Measurements from ENCODE around the gene ZBED4.

Gene ZBED4

DNA sequence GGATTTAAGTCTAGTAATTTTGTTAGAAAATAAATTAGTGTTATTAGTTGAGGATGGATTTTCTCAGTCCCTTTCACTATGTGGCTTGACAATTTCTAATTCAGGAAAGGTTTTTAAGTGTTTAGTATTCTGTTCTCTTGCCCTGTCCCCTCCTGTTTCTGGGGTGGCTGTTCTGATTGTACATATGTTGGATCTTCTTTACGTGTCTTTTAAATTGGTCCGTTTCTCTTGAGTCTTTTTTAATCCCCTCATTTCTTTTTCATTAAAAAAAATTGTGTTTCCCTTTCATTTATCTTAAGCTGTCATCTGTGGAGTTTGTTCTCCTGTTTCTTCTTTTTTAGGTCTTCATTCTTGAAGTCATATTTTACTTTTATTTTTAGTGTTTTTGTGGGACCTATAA is 12.5 kb downstream of the ZBED4 start:
- DNase-seq (ENCODE audit: insufficient read length, low spot score) (no peak), FAIRE-seq (no peak)
- TF ChIP-seq POU2F2 (IDR thresholded peaks at IDR 0.05; ENCODE audit: low read depth, low read length) (no peak), PAX5 (IDR thresholded peaks at IDR 0.05; ENCODE audit: insufficient read depth, low read length, severe bottlenecking) (no peak), POLR2A (IDR thresholded peaks at IDR 0.05; ENCODE audit: low read depth, low read length) (no peak), POLR2AphosphoS5 (IDR thresholded peaks at IDR 0.05; ENCODE audit: low read depth, low read length) (no peak), SPI1 (IDR thresholded peaks at IDR 0.05; ENCODE audit: low read depth, low read length) (no peak), TAF1 (IDR thresholded peaks at IDR 0.05; ENCODE audit: low read depth, low read length) (no peak)

DNA sequence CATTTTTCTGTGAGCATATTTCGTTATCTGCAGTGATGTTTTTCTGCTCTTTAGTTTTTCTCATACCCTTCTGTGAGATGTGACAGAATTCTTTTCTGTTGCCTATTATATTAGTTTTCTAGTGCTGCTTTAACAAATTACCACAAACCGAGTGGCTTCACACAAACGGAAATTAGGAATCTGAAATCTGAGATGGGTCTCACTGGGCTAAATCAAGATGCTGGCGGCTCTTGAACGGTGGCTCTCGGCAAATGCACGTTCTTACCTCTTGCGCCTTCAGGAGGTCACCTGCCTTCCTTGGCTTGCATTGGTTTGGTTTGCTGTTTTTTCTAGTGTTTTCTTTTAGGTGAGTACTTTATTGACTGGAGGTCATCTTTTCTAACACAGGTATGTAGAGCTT is 13.0 kb downstream of the ZBED4 start:
- DNase-seq (ENCODE audit: insufficient read length, low spot score) (no peak), FAIRE-seq (no peak)
- TF ChIP-seq PAX5 (IDR thresholded peaks at IDR 0.05; ENCODE audit: insufficient read depth, low read length, severe bottlenecking) (no peak), POU2F2 (IDR thresholded peaks at IDR 0.05; ENCODE audit: low read depth, low read length) (no peak), SPI1 (IDR thresholded peaks at IDR 0.05; ENCODE audit: low read depth, low read length) (no peak), TAF1 (IDR thresholded peaks at IDR 0.05; ENCODE audit: low read depth, low read length) (no peak), POLR2A (IDR thresholded peaks at IDR 0.05; ENCODE audit: low read depth, low read length) (no peak), POLR2AphosphoS5 (IDR thresholded peaks at IDR 0.05; ENCODE audit: low read depth, low read length) (no peak)

DNA sequence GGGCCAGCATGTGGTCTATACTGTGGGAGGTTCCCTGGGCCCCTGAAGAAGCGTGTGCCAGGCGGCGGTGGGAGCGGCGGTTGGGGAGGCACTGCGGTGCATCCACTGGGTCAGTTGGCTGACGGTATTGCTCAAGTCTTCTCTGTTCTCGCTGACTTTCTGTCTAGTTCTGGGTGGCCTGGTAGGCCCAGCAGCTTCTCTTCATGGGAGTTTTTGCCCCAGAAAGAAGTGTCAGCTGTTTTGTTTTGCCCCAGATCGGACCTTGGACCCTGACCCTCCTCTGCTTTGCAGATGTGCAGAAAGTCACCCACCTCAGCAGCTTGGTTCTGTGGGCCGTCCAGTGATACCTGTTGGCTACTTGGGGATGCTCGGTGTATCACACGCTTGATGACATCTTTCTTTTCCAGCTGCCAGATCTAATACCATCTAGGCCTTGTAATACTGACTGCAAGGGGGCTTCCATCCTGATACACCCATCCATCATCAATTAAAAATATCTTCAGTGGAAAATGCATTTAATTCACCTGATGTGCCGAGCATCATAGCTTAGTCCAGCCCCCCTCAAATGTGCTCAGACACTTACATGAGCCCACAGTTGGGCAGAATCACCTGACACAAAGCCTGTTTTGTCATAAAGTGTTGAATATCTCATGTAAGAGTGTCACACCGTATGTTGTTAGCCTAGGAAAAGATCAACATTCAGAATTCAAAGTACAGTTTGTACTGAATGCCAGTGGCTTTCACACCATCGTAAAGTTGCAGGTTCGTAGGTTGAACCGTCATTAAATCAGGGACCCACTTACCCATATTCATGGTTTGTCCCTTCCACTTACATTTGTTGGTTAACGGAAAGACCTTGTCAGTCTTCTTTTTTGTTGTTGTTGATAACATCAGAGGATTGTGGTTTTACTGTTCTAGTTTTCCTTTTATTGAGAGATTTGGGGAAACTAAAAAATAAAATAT is 13.9 kb downstream of the ZBED4 start:
- DNase-seq (ENCODE audit: insufficient read length, low spot score): no peak
- no peak for FAIRE-seq
- TF ChIP-seq PAX5 (IDR thresholded peaks at IDR 0.05; ENCODE audit: insufficient read depth, low read length, severe bottlenecking): no peak
- TF ChIP-seq TAF1 (IDR thresholded peaks at IDR 0.05; ENCODE audit: low read depth, low read length): no peak
- no peak for TF ChIP-seq POU2F2 (IDR thresholded peaks at IDR 0.05; ENCODE audit: low read depth, low read length)
- TF ChIP-seq POLR2AphosphoS5 (IDR thresholded peaks at IDR 0.05; ENCODE audit: low read depth, low read length): no peak
- TF ChIP-seq SPI1 (IDR thresholded peaks at IDR 0.05; ENCODE audit: low read depth, low read length): no peak
- TF ChIP-seq POLR2A (IDR thresholded peaks at IDR 0.05; ENCODE audit: low read depth, low read length): no peak

DNA sequence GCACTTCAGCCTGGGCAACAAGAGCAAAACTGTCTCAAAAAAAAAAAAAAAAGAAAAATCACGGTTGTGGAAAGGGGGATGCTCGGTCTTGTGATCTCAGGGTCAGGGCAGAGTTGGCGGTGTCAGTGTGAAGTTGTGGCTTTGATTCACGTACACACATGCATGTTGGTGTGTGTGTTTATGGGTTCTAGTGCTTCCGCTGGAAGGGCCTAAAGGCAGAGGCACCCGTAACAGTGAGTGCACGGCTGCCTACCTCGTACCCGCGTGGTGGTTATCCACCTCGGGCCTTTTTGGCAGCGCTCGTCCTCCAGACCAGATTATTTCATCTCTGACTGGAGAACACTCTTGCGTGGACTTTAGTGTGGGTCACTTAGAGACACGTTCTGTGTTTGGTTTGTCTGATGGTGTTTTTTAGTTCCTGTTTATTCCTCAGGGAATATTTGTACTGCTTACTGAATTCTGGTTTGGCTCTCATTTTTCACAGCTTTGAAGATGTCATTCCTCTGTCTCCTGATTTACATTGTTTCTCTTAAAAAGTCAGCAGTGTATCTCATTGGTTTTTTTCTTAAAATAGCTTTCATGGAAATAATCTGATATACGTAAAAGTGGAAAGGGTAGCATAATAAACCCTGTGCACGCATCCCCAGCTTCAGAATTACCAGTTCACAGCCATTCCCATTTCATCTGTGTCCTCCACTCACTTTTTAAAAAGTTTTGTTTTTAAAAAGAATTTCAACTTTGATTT is 15.6 kb downstream of the ZBED4 start:
- TF ChIP-seq PAX5 (IDR thresholded peaks at IDR 0.05; ENCODE audit: insufficient read depth, low read length, severe bottlenecking) (no peak), SPI1 (IDR thresholded peaks at IDR 0.05; ENCODE audit: low read depth, low read length) (no peak), POLR2AphosphoS5 (IDR thresholded peaks at IDR 0.05; ENCODE audit: low read depth, low read length) (no peak), POU2F2 (IDR thresholded peaks at IDR 0.05; ENCODE audit: low read depth, low read length) (no peak)
- DNase-seq (ENCODE audit: insufficient read length, low spot score) (no peak), FAIRE-seq (no peak)

DNA sequence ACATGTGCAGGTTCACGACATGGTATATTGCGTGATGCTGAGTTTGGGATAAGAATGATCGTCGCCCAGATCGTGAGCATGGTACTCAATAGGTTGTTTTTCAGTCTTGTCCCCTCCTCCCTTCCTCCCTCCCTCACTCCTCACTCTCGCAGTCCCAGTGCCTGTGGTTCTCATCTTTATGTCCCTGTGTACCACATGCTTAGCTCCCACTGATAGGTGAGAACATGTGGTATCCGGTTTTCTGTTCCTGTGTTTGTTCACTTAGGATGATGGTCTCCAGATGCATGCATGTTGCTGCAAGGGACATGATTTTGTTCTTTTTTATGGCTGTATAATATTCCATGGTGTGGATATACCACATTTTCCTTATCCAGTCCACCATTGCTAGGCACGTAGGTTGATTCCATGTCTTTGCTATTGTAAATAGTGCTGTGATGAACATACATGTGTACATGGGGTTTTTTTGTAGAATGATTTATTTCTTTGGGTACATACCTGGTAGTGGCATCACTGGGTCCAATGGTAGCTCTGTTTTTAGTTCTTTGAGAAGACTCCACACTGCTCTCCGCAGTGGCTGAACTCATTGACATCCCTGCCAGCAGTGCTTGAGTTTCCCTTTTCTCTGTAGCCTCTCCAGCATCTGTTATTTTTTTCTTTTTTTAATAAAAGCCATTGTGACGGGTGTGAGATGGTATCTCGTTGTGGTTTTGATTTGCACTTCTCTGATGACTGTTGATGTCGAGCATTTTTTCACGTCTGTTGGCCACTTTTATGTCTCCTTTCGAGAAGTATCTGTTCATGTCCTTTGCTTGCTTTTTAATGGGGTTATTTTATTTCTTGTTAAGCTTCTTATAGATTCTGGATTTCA is 16.4 kb downstream of the ZBED4 start:
- DNase-seq (ENCODE audit: insufficient read length, low spot score) (no peak), FAIRE-seq (peak; percentile 33)
- TF ChIP-seq TAF1 (IDR thresholded peaks at IDR 0.05; ENCODE audit: low read depth, low read length): no peak
- no peak for TF ChIP-seq SPI1 (IDR thresholded peaks at IDR 0.05; ENCODE audit: low read depth, low read length)
- no peak for TF ChIP-seq PAX5 (IDR thresholded peaks at IDR 0.05; ENCODE audit: insufficient read depth, low read length, severe bottlenecking)
- no peak for TF ChIP-seq POLR2AphosphoS5 (IDR thresholded peaks at IDR 0.05; ENCODE audit: low read depth, low read length)
- TF ChIP-seq POU2F2 (IDR thresholded peaks at IDR 0.05; ENCODE audit: low read depth, low read length): no peak
- no peak for TF ChIP-seq POLR2A (IDR thresholded peaks at IDR 0.05; ENCODE audit: low read depth, low read length)

DNA sequence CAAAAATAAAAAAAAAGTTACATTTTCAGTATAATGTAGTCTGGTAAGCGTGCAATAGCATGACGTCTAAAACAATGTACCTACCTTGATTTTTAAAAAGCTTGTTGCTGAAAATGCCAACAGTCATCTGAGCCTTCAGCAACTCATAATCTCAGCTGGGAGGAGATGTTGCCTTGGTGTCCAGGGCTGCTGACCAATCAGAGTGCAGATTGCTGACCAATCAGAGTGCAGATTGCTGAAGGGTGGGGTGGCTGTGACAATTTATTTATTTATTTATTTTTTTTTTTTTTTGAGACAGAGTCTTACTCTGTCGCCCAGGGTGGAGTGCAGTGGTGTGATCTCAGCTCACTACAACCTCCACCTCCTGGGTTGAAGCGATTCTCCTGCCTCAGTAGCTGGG is 17.8 kb downstream of the ZBED4 start:
- TF ChIP-seq POLR2A (IDR thresholded peaks at IDR 0.05; ENCODE audit: low read depth, low read length) (no peak), POU2F2 (IDR thresholded peaks at IDR 0.05; ENCODE audit: low read depth, low read length) (no peak), PAX5 (IDR thresholded peaks at IDR 0.05; ENCODE audit: insufficient read depth, low read length, severe bottlenecking) (no peak), POLR2AphosphoS5 (IDR thresholded peaks at IDR 0.05; ENCODE audit: low read depth, low read length) (no peak), SPI1 (IDR thresholded peaks at IDR 0.05; ENCODE audit: low read depth, low read length) (no peak)
- DNase-seq (ENCODE audit: insufficient read length, low spot score) (no peak), FAIRE-seq (no peak)

DNA sequence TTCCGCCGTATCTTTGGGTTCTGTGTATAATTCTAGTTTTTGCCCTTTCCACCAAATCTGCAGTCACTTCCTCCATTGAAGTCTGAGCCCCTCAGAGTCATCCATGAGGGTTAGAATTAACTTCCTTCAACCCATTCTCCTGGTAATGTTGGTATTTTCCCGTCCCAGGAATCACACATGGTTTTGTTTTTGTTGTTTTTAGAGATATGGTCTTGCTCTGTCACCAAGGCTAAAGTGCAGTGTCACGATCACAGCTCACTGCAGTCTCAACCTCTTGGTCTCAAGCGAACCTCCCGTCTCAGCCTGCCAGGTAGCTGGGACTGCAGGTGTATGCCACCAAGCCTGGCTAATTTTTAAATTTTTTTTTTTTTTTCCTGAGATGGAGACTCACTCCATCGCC is 18.7 kb downstream of the ZBED4 start:
- TF ChIP-seq POLR2AphosphoS5 (IDR thresholded peaks at IDR 0.05; ENCODE audit: low read depth, low read length) (no peak), PAX5 (IDR thresholded peaks at IDR 0.05; ENCODE audit: insufficient read depth, low read length, severe bottlenecking) (no peak), POU2F2 (IDR thresholded peaks at IDR 0.05; ENCODE audit: low read depth, low read length) (no peak), POLR2A (IDR thresholded peaks at IDR 0.05; ENCODE audit: low read depth, low read length) (no peak), SPI1 (IDR thresholded peaks at IDR 0.05; ENCODE audit: low read depth, low read length) (no peak), TAF1 (IDR thresholded peaks at IDR 0.05; ENCODE audit: low read depth, low read length) (no peak)
- no peak for FAIRE-seq
- DNase-seq (ENCODE audit: insufficient read length, low spot score): no peak

DNA sequence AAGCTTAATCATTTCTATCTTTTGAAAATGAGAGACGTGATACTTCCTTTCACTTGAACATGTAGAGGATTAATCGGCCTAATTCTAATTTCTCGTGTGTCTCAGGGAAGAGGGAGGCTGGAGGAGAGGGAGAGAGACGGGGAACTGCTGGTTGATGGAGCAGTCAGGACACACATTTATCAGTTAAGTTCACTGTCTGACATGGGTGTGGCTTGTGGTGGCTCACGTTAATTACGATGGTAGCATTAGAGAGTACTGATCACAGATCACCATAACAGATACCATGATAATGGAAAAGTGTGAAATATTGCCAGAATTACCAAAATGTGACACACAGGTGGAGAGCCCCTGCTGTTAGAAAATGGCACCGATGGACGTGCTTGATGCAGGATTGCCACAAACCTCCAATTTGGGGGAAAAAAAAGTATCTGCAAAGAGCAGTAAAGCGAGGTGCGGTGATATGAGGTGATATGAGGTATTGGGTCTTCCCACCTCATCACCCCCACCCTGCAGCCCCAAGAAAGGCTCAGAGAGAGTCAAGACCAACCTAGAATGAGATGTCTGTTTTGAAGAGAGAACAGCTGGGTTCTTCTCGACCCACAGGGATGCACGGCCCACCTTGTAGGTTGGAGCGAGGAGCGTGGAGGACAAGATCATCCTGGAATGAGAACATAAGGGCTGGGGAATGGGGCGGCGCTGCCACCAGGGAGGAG is 19.7 kb downstream of the ZBED4 start:
- DNase-seq (ENCODE audit: insufficient read length, low spot score) (no peak), FAIRE-seq (no peak)
- no peak for TF ChIP-seq POU2F2 (IDR thresholded peaks at IDR 0.05; ENCODE audit: low read depth, low read length)
- no peak for TF ChIP-seq PAX5 (IDR thresholded peaks at IDR 0.05; ENCODE audit: insufficient read depth, low read length, severe bottlenecking)

Measured in GM12891 (cell line).